Anterior cingulate cortex (tissue), 58 donors: Measurements from ENCODE around the gene GPN2.

ENCODE experiments used
- DNase-seq, 58 donors: peaks; one replicate each; lab custom pipeline; 2025; lab: John Stamatoyannopoulos, UW

Gene GPN2

DNA sequence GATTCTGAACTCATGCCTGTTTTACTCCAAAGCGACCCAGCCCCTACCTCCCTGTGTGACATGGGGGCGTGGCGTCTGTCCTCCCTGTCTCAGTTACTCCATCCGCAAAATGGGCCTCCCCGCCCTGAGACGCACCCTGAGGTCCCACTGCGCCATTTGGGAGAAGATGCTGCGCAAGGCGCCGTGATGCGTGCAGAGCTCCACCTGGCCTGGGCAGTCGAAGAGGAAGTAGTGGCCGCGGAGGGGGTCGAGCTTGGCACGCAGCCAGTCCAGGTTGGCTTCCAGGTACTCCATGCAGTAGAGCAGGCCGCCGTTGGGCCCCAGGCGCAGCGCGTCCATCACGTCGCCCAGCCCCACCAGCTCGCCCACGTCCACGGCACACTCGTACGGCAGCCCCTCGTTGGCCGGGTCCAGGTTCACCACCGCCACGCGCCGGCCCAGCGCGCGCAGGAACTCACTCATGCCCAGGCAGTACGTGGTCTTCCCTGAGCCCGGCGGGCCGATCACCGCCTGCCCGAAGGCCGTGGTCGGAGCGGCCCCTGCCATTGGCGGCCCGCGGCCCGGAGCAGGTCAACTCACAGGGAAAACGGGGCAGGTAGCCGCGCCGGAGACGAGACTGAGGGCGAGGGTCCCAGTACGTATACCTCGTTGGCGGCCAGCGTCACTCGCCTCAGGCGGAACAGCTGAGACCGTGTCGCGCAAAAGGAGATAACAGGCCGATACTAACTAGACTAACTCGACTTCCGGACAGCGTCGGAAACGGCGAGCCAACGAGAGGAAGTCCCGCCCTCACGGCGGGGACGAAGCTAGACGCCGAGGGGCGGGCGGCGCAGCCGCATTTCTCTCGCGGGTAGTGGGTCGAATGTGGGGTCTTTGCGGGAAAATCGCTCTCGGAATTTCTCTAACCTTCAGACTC, at the start of gene GPN2:
GPN2 (minus strand) TSS at position 733 of the 916 bp plus-strand sequence; CDS start at position 546, 187 bp downstream.
- DNase-seq, result peak; percentile 13 to 88 (median 72)

DNA sequence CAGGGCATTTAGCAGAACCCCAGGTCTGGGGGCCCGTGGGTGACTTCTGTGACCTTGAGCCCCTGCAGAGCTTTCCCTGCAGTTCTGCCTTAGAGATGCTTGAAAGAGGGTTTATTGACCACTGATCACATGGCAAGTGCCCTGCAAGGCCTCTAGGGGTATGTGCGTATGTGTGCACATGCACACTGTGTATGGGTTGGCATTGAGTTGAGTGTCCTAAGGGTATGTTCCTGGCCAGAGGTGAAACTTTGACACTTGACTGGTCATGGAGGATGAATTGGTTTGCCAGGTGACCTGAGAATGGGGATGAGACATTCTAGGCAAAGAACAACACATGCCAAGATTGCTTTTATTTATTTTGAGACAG, 48.6 kb upstream of the GPN2 start:
- DNase-seq, result no peak

DNA sequence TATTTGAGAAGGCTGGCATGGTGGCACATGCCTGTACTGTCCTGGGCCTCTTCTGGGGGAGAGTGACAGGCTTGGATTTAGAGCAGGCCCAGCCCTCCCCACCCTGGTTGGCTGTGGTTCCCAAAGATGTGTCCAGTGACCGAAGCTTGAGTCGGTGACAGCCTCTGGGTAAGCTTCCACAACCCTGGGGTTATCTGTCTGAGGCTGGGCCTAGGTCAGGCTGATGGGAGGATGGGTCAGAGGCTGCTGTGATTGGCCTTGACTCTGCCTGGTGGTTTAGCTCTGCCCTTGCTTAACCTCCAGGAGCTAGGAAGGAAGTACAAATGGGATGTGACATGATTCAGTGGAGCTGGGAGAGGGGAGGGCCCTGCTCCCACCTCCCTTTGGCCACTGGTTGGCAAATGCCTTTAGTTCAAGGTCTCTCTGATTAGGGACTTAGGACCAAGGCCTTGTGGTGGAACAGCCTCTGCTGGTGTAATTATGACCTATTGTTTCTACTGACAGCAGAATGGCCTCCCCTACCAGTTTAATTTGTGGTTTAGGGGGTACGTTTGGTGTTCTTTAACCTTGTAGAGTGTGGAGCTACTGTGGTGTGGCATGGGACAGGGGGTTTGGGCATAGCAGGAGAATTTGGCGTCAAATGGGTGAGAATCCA, 48.0 kb upstream of the GPN2 start:
- DNase-seq, result no peak

DNA sequence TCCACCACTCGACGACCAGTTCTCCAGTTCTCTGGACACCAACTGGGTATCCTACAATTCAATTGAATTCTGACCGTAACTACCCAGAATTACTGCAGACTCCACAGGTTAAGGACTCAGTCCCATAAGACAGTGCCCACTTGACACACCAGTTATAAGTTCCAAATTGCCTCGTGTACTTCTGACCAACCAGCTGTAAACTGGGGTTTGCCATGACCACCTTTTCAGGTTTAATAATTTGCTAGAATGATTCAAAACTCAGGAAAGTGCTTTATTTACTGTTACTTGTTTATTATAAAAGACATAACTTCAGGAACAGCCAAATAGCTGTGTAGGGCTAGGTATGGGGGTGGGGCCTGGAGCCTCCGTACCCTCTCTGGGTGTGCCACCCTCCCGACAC, 46.7 kb upstream of the GPN2 start:
- DNase-seq, result no peak

DNA sequence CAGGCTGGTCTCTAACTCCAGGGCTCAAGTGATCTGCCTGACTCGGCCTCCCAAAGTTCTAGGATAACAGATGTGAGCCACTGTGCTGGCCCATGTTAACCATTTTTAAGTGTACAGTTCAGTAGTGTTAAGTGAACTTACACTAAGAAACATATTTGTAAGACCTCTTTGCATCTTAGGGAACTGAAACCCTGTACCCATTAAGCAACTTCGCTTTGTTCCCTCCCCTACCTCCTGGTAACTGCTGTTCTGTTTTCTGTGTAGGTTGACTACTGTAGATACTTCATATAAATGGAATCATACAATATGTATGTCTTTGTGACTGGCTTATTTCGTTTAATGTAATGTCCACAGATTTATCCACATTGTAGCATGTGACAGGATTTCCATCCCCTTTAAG, 42.4 kb upstream of the GPN2 start:
- DNase-seq, result no peak

DNA sequence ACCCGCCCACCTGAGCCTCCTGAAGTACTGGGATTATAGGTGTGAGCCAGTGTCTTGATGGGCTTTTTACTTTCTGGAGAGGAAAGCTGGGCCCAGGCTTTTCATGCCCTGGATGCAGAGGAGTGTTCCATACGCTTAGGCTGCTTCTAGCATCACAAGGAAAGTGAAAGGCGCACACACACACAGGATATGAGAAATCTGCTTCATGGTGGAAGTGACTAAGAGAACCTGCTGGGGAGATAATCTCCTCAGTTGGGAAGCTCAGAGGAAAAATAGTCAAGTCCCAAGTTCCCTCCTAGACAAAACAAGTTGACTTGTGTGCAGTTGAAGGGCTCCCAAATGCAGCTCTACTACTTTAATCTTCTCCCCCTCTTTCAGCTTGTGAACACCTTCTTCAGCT, 33.6 kb upstream of the GPN2 start:
- no peak for DNase-seq

DNA sequence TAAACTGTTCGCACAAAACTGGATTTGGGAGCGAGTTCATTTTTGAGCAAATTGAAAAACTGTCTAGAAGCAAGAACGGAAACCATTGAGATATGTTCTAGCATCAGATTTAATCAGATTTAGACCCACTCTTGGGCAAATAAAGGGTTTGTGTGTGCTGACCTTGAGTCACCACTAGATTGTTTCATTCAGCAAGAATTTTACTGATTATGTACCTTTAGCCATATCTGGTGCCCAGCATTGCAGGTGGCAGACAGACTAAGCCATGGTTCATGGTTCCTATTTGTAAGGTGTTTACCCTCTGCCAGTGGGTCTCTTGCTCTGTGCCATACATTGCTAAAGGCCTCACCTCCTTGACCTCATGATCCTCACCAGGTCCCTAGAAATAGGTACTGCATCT, 32.8 kb upstream of the GPN2 start:
- DNase-seq, result no peak

DNA sequence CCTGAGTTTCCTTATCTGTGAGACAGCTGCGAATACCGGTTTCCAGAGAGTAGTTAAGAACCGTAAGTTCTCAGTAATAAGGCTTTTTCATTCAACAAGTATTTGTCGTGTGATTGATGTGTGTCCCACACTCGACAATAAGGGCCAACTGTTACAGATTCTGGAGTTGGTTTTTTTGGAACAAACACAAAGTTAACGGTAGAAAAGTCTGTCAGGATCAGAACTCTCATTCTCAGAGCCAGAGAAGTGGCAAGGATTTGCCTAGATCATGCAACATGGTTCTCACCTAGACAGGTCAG, 32.3 kb upstream of the GPN2 start:
- DNase-seq, result peak in 1 of 58 donors; percentile 1

DNA sequence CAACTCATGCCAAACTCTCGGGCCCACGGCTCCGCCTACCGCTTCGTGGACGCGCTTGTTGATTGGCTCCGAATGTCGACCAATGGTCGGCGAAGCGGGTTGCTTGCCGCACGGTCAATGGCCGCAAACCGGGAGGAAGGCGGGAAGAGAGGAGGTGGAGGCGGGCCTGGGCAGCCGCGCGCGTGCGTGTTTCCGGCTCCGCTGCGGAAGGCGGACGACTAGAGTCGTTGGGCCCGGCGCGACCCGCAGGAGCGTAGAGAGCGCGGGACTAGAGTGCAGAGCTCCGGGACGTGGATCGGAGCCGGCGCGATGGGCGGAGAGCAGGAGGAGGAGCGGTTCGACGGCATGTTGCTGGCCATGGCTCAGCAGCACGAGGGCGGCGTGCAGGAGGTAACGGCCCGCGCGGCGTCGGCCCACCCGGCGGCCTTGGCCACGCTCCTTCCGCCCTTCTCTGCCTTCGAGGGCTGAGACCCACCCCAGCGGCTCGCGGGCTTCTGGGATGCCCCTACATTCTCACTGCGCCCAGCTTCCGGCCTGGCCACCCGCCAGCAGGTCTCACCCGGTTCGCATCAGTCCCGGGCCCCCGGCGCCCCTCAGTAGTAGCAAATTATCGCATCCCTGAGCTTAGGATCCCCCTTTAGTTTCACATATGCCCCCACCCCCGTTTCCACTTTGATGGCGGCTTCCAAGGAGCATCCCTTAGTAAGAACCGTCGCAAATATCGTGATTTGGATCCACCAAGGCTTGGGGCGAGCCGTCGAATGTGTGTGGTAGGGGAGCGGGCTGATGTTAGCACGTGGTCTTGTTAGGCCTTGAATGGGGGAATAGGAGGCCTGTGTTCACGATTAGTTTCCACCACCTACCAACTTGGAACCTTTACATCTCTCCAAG, 31.7 kb upstream of the GPN2 start, which contains the start of gene NUDC:
NUDC (plus strand) TSS at position 204 of the 891 bp plus-strand sequence; CDS start at position 310, 106 bp downstream.
- peak; percentile 79 to 99 (median 97) for DNase-seq

DNA sequence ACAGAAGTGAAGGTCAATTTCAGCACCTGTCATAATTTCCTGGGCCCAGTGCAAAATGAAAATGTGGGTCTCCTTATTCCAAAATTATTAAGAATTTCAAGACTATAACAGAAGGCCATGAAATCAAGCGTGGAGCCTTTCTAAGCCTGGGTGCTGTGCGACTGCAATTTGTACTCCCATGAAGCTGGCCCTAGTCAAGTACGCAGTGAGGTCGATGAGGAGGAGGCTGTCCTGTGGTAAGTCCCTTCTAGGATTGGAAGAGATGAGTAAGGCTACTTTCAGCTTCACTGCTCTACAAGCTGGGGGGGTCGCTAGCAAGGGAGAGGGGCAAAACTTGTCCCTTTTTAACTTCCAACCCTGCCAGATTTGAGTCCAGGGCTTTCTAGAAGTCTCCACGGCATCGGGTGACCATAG, 31.1 kb upstream of the GPN2 start:
- no peak for DNase-seq

DNA sequence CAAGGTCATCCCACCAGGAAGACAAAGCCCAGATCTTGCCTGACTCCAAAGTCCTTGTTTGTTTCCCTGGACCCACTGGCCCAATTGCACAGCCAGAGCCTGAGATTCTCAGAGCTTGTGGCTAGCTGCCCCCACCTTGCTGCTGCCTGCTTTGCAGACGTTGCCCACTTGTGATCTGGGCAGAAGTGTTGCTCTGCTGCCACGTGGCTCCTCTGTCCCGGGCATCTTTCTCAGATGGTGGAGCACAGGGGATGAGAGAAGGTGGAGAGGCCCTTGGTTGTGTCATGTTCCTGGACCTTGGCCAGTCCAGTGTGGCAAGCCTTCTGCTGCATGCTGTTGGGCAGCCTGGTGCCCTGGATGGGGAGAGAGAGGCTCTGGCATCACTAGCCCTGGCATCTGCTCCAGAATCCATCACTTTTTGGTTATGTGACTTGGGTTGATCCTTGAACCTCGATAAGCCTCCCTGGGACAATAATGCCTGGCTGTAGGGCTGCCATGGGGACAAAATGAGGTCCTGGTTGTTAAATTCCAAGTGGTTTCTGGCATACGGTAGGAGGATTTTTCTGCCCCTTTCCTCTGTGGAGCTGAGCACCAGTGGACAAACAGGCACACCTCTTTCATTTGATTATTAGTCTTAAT, 25.2 kb upstream of the GPN2 start:
- DNase-seq, result no peak

DNA sequence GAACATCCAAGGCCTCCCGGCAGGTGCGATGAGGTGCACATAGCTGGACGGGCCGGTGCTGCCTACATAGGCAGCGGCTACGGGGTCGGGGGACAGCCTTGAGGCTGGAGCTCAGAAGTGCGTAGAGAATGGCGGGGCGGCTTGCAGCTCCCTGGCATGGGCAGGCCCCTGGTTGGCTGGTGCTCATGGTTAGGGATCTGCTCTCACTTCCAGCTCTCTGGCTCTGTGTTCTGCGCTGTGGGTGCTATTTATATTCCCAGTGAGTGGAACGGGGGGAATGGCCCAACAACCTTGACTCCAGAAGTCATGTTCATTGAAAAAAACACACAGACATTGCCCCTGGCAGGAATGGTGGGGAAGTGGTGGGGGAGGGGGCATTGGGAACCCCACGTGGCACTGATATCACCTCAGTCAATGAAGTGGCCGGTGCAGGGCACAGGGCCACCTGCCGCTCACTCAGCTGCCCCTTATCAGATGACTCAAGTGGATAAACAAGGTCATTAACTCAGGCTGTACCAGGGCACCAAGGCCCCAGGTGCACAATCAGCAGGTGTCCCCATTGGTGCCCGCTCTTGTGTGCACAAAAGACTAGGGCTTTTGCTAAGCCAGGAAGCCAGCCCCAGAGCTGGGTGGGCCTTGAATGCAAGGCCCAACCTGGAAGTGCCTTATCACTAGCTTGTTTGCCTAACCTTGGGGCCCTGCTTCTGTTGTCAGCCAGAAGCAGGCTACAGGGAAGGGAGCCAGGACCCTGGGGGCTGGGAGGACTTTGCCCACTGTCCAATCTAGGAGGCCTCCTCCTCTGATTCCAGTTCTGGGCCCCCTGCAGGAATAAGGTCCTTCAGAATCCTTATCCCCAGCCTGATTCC, 23.9 kb upstream of the GPN2 start, which contains the start of gene NR0B2:
NR0B2 (minus strand) TSS at position 222 of the 866 bp plus-strand sequence; CDS start at position 187, 35 bp downstream.
- no peak for DNase-seq

DNA sequence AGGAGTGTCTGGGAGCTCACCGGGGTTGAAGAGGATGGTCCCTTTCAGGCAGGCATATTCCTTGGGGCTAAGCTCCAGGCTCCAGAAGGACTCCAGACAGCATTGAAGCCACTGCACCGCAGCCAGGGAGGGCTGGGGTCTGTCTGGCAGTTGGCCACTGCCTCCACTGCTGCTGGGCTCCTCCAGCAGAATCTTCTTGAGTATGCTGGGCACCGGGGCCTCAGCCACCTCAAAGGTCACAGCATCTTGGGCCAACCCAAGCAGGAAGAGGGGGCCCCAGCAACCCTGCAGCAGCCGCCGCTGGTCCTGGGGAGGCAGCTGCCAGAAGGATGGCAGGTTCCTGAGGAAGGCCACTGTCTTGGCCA, 23.3 kb upstream of the GPN2 start:
- DNase-seq, result no peak

DNA sequence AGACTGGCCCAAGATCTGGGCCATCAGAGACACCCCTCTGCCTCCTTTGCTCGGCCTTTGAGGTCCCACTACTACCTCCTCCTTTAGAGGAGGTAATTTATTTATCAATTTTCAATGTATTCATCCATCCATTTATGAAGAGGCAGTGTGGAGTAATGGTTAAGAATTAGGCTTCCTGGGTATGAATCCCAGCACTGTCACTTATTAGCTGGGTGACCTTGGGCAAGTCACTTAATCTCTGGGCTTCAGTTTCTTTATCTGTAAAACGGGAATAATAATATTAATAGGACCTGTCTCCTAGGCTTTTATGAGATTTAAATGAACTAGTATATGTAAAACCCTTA, 22.0 kb upstream of the GPN2 start:
- DNase-seq, result no peak

DNA sequence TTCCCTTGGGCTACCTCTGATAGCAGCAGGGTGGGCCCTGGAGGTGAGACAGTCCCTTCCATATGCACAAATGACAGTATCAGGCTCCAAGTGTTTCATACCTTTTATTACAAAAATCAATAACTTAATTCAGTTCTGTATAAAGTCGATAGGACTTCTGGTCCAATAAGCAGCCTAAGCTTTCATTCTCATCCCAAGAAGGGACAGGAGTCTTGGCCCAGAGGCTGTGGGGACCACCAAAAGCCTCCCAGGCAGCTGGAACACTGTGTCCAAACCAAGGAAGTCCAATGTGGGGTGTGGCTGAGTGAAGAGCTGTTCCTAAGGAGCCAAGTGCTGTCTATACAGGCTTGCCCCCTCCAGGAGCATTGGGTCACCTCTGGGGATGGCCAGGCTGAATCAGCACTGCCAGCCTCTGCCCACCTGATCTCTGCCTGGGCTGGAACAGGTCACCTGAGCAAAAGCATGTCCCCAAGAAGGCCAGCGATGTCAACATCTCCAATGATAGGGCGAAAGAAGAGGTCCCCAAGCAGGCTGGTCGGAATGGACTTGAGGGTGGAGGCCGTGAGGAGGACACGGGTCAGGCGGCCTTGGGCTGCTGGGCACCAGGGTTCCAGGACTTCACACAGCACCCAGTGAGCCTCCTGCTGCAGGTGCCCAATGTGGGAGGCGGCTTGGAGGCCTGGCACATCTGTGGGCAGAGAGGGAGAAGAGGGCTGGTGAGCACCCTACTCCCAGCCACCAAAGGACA, 21.5 kb upstream of the GPN2 start:
- no peak for DNase-seq

DNA sequence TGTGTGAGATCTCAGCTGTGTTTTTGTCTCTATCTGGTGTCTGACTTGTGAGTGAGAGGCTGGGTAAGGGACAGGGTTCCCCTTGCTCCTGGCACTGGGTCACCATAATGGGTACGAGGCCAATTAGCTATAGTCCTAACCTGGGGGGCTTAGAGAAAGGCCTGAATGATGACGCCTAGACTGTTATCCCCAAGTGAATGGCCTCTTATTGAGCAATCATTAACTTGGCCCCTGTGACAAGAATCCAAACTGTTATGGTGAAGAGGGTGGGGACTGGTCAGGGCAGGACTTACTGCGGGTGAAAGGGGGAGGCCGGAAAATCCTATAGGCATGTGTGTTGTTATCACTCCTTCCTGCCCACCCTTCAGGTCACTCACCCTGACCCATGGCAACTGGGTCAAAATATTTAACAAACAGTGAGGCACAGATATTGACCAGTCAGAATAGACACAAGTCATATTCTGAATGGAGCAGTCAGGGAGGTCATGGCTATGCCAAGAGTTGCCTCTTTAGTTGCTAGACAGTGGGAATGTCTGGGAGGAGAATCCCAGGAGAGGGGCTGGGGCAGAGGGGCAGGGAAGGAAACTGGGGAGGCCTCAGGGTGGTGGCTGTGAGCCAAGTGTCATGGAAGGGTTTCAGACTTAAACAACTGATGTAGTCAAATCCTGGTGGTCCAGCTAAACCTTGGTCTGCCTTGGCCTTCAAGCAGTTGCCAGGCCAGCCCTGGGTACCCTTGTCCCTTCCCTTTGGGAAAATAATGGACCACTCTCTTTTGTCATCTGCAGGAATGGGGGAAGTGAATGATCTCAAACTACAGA, 20.5 kb upstream of the GPN2 start:
- DNase-seq, result no peak

DNA sequence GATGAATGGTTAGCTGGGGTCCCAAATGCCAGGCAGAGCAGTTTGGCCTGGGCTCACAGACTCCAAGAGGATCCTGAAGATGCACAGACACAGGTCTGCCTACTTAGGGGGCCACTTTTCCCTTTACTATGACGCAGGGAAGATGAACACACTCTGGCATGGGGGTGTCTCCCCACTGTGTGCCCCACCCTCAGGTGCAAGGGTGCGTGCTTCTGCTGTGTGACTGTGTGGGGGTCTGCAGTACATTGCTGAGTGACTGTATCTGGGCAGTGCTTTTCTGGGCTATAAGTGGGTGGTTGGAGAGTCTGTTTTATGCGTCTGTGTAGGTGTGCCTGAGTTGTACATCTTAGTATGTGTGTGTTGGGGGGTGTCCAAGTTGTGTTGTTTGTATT, 19.9 kb upstream of the GPN2 start:
- peak in 11 of 58 donors; percentile 4 to 35 (median 14) for DNase-seq
